ENCODE measurements around the gene RAD23A. TPM values are rescaled to one million over a fixed set of nuclear protein-coding genes. Genes with fewer than 3 reads are reported as not detected.
"Not testable (repeated sequence)": the region's sequence is repeated elsewhere in the genome, so short reads cannot be mapped to it uniquely, and the experiment has no call there.

Gene RAD23A
- polyA plus RNA-seq, 3 donors, result 58.1 to 159 (median 133) TPM

GRCh38 chr19:12974301-12975220 lies 28.9 kb downstream of the RAD23A start:
- no peak overlapping the region for H3K27ac ChIP-seq (ENCODE audit: low read depth, low read length)
- 58 to 68% (median 58%) methylated on average over 19 of the region's 19 CpGs for WGBS, 3 donors

DNA sequence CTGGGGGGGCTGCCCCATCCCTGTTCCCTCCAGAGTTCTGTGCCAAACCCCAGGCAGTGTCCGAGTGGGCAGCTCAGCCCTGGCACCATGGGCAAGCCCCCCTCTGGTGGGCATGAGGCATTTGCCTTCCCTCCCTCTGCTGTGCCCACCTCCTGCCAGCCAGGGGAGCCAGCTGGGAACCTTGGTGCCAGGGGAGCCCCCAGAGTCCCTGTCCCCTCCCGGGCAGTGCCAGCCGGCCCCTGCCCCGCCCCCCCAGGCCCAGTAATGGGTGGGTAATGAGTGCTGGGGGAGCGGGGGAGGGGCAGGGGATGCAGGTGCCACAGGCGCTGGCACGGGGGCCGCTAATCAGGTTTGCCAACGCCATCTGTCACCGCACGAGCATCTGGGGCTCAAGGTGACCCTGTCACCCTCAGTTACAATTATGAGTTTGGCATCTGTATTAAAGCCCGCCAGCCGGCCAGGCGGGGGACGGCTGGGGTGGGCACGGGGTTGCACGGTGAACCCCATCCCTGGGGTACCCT lies 29.6 kb downstream of the RAD23A start:
- 51 to 72% (median 68%) methylated on average over 15 to 17 of the region's 17 CpGs for WGBS, 3 donors
- no peak overlapping the region for H3K27ac ChIP-seq (ENCODE audit: low read depth, low read length)

DNA sequence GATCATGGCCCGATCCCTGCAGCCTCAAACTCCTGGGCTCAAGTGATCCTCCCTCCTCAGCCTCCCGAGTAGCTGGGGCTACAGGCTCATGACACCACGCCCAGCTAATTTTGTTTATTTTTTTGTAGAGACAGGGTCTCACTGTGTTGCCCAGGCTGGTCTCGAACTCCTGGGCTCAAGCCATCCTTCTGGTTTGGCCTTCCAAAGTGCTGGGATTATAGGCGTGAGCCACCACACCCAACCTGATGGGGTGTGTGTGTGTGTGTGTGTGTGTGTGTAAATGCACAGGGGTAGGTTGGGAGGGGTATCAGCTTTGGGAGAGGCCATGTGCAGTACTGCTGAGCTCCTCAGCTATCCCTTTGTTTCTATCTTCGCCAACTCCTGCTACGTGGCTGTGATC lies 30.4 kb downstream of the RAD23A start:
- WGBS, 3 donors, result 78 to 87% (median 83%) methylated on average over 7 of the region's 7 CpGs
- H3K27ac ChIP-seq (ENCODE audit: low read depth, low read length), result not testable (repeated sequence)

DNA sequence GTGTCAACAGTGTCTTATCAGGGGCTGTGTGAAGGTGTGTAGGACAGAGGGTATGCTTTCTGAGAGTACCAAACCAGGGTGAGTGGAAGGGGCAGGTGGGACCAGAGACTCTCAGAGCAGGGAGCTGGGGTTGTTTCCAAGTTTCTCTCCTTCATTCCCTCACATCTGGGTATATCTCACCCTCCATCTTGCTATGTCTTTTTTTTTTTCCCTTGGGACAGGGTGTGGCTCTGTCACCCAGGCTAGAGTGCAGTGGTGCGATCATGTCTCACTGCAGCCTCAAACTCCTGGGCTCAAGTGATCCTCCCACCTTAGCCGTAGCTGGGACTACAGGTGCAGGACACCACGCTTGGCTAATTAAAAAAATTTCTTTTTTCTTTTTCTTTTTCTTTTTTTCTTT lies 34.3 kb downstream of the RAD23A start:
- H3K27ac ChIP-seq (ENCODE audit: low read depth, low read length), result no peak overlapping the region
- WGBS, 3 donors, result 94 to 99% (median 96%) methylated on average over 2 to 3 of the region's 3 CpGs

DNA sequence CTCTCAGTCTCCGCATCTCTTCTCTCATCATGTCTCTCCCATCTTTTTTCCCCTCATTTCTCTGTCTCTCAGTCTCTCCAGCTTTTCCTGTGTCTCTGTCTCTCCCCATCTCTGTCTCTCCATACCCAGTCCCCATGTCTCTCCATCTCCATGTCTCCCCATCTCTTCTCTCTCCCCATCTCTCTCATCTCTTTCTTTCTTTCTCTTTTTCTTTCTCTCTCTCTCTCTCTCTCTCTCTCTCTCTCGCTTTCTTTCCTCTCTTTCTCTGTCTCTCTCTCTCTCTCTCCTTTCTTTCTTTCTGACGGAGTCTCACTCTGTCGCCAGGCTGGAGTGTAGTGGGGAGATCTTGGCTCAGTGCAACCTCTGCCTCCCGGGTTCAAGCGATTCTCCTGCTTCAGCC lies 37.0 kb downstream of the RAD23A start:
- 87 to 93% (median 93%) methylated on average over 6 of the region's 6 CpGs for WGBS, 3 donors
- no peak overlapping the region for H3K27ac ChIP-seq (ENCODE audit: low read depth, low read length)

GRCh38 chr19:12983091-12983490 lies 37.4 kb downstream of the RAD23A start:
- H3K27ac ChIP-seq (ENCODE audit: low read depth, low read length), result no peak overlapping the region
- 36 to 51% (median 46%) methylated on average over 10 of the region's 10 CpGs for WGBS, 3 donors

GRCh38 chr19:12983542-12984142 lies 38.0 kb downstream of the RAD23A start:
- WGBS, 3 donors, result 9 to 11% (median 9%) methylated on average over 40 to 51 of the region's 51 CpGs
- no peak overlapping the region for H3K27ac ChIP-seq (ENCODE audit: low read depth, low read length)

GRCh38 chr19:12984143-12984627 lies 38.5 kb downstream of the RAD23A start:
- no peak overlapping the region for H3K27ac ChIP-seq (ENCODE audit: low read depth, low read length)
- 80 to 89% (median 86%) methylated on average over 3 of the region's 3 CpGs for WGBS, 3 donors

DNA sequence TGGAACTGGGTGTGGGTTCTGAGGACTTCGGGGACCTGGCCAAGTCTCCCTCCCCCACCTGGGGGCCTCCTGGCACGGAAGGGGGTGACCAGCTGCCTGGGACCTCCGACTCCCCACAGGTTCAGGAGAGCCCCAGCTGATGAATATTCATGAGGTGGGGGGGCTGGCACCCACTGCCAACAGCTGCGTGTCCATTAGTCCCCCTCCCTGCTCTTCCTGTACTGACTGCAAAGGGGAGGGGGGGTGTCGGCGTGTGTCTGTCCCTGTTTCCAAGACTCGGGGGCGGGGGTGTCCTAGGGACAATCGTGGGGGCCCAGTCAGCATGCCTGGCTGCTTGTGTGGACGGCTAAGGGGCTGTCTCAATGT lies 39.0 kb downstream of the RAD23A start:
- no peak overlapping the region for H3K27ac ChIP-seq (ENCODE audit: low read depth, low read length)
- WGBS, 3 donors, result 20 to 37% (median 36%) methylated on average over 9 to 10 of the region's 10 CpGs

DNA sequence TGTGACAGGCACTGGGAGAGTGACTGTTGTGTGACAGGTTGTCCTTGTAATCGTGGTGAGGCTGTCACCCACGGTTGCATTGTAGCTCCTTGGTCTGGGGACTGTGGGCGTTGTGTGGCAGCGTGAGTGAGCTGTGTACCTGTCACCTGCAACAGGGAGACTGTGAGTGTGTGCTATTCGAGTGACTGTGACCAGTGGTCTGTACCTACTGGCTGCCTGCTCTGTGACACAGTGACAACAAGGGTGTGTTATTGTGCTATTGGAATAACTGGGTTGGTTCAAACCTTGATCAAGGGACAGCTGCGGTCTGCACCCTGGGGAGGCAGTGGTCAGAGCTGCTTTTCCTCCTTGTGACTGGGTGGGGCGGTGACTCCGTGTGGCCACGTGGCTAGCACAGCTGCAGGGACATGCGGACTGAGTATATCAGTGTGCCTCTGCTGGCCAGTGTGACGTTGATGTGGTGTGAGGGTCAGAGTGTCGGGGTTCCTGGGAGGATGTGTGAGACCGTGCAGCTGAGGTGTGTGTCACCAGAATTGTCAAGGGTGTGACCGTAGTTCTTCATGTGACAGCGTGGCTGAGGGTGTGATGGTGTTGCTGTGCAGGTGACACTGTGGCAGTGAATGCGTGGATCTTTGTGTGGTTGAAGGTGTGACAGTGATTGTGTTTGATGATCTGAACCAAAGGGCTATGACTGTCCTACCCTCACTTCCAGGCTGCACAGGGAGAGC lies 39.6 kb downstream of the RAD23A start:
- 30 to 60% (median 54%) methylated on average over 16 of the region's 16 CpGs for WGBS, 3 donors
- no peak overlapping the region for H3K27ac ChIP-seq (ENCODE audit: low read depth, low read length)

GRCh38 chr19:12986726-12987125 lies 41.1 kb downstream of the RAD23A start:
- 96 to 97% (median 97%) methylated on average over 12 of the region's 12 CpGs for WGBS, 3 donors
- no peak overlapping the region for H3K27ac ChIP-seq (ENCODE audit: low read depth, low read length)

DNA sequence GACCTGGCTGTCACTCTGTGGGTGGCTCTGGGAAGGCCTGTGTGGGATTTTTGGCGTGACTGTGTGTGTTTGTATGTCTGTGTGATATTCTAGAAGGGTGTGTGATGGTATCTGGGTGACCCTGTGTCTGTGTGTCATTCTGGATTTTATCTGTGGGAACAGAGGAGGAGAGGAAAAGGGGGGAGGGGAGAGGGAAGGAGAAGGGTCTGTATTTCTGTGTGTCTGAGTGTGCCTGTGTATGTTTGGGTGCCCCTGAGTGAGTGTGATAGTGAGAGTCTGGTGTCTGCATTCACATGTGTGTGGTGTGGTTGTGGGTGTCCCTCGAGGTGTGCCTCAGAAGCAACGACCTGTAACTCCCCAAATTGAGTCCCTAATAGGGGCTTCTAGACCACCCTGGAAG lies 41.5 kb downstream of the RAD23A start:
- no peak overlapping the region for H3K27ac ChIP-seq (ENCODE audit: low read depth, low read length)
- WGBS, 3 donors, result 81 to 92% (median 82%) methylated on average over 3 of the region's 3 CpGs

DNA sequence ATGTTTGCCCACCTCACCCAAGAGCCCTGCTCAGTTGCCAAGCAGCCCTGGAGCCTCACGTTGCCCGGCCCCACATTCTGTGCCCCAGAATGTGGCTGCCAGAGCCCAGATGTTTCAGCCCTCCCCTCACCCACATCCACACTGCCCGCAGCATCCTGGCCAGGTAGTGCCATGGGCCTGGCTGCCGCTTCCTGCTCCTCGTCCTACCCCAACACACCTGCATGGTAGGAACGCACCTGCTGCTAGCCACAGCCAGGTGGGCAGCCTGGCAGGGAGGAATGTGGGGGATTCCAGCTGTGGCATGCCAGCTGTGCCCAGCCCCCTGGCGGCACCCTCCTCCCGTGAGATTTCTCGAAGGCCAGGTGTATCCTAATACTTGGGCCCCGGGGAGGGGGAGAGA lies 42.1 kb downstream of the RAD23A start:
- H3K27ac ChIP-seq (ENCODE audit: low read depth, low read length), result no peak overlapping the region
- 68 to 75% (median 72%) methylated on average over 10 of the region's 10 CpGs for WGBS, 3 donors

GRCh38 chr19:12990431-12990830 lies 44.8 kb downstream of the RAD23A start:
- WGBS, 3 donors, result 48 to 55% (median 52%) methylated on average over 18 to 21 of the region's 22 CpGs
- H3K27ac ChIP-seq (ENCODE audit: low read depth, low read length), result no peak overlapping the region

- 67 to 82% (median 76%) methylated on average over 3 of the region's 3 CpGs for WGBS, 3 donors
- H3K27ac ChIP-seq (ENCODE audit: low read depth, low read length), result no peak overlapping the region
These were observed 45.2 kb downstream of the RAD23A start for GRCh38 chr19:12990853-12991252.

GRCh38 chr19:12991296-12991695 lies 45.6 kb downstream of the RAD23A start:
- 91 to 97% (median 94%) methylated on average over 5 of the region's 5 CpGs for WGBS, 3 donors
- H3K27ac ChIP-seq (ENCODE audit: low read depth, low read length), result no peak overlapping the region

GRCh38 chr19:12992729-12993128 lies 47.1 kb downstream of the RAD23A start:
- H3K27ac ChIP-seq (ENCODE audit: low read depth, low read length), result no peak overlapping the region
- 95 to 96% (median 95%) methylated on average over 11 of the region's 11 CpGs for WGBS, 3 donors

- WGBS, 3 donors, result 83 to 93% (median 86%) methylated on average over 7 of the region's 7 CpGs
- no peak overlapping the region for H3K27ac ChIP-seq (ENCODE audit: low read depth, low read length)
These were observed 47.9 kb downstream of the RAD23A start for GRCh38 chr19:12993562-12993961.
